ENCODE measurements around the gene FBXO4. TPM values are rescaled to one million over a fixed set of nuclear protein-coding genes. Genes with fewer than 3 reads are reported as not detected.

FBXO4 gene
- total RNA-seq, 1 experiment from 2014 or later: 1.2 TPM

GRCh38 chr5:41956943-41957342 is 31.9 kb downstream of the FBXO4 start:
- Histone ChIP-seq H2BK12ac (ENCODE audit: insufficient read length, low read depth, low read length) (no peak overlapping the region), H2BK5ac (ENCODE audit: insufficient read length, low read length) (no peak overlapping the region), H3K9ac (ENCODE audit: extremely low read depth, insufficient read length, low read length) (no peak overlapping the region), H3K27me3 (ENCODE audit: insufficient read depth, low read length) (no peaks in the 10 kb centered on the region), H3K79me1 (ENCODE audit: insufficient read depth, low read depth, low read length, poor library complexity, severe bottlenecking) (no peaks in the 10 kb centered on the region), H2BK20ac (ENCODE audit: low read depth, low read length, poor library complexity, severe bottlenecking) (no peak overlapping the region), H3K4me2 (ENCODE audit: insufficient read depth, insufficient read length, low read length) (no peak overlapping the region), H3K56ac (ENCODE audit: insufficient read length, low read depth, low read length) (no peak overlapping the region), H2AFZ (ENCODE audit: low read length) (no peak overlapping the region), H3K79me2 (ENCODE audit: insufficient read depth, low read length) (no peaks in the 10 kb centered on the region), H3K4me1 (ENCODE audit: insufficient read depth, low read length) (no peaks in the 10 kb centered on the region), H2AK5ac (ENCODE audit: insufficient read length, low read length) (no peak overlapping the region), H3K27ac (ENCODE audit: insufficient read length, low read depth, low read length) (no peak overlapping the region), H3K23ac (ENCODE audit: insufficient read length, low read depth, low read length) (no peak overlapping the region), H3K9me3 (ENCODE audit: control insufficient read depth, low read depth, low read length) (no peaks in the 10 kb centered on the region), H2BK15ac (ENCODE audit: low read depth, low read length) (no peak overlapping the region), H4K20me1 (ENCODE audit: control insufficient read depth, insufficient read depth, insufficient read length) (no peaks in the 10 kb centered on the region), H4K91ac (ENCODE audit: insufficient read length, low read depth, low read length) (no peak overlapping the region), H4K8ac (replicated peaks; ENCODE audit: insufficient read length, low read depth, low read length) (no peak overlapping the region), H2BK120ac (ENCODE audit: low read depth, low read length, poor library complexity, severe bottlenecking) (no peak overlapping the region), H3T11ph (ENCODE audit: low read length) (no peak overlapping the region), H3K4ac (ENCODE audit: low read depth, low read length) (no peak overlapping the region), H3K14ac (ENCODE audit: insufficient read depth, low read length) (no peak overlapping the region), H3K23me2 (ENCODE audit: insufficient read length, low read depth, low read length, poor library complexity, severe bottlenecking) (no peaks in the 10 kb centered on the region), H3K18ac (ENCODE audit: insufficient read length, low read depth, low read length) (no peak overlapping the region), H4K5ac (ENCODE audit: insufficient read length, low read depth, low read length) (no peak overlapping the region)
- H3K36me3 Mint-ChIP-seq (ENCODE audit: insufficient read depth in 1 of 3, low read depth in 3 of 3): peaks cover 0 to 7% (median 6%) of the 10 kb centered on the region in 3 experiments; a peak in 5 of 7 replicates
- no CpG with 5 or more reads among the region's 1 CpG for WGBS (ENCODE audit: extremely low coverage, insufficient read length, low lambda C conversion rate)
- H3K27me3 Mint-ChIP-seq (ENCODE audit: low read depth): no peaks in the 10 kb centered on the region
- no peaks in the 10 kb centered on the region; a peak in 1 of 4 replicates for H3K4me1 Mint-ChIP-seq
- no peak overlapping the region for H3K4me3 Mint-ChIP-seq
- no peak overlapping the region for H3K27ac Mint-ChIP-seq
- DNase-seq: no peak
- TF ChIP-seq, protein P1, sequence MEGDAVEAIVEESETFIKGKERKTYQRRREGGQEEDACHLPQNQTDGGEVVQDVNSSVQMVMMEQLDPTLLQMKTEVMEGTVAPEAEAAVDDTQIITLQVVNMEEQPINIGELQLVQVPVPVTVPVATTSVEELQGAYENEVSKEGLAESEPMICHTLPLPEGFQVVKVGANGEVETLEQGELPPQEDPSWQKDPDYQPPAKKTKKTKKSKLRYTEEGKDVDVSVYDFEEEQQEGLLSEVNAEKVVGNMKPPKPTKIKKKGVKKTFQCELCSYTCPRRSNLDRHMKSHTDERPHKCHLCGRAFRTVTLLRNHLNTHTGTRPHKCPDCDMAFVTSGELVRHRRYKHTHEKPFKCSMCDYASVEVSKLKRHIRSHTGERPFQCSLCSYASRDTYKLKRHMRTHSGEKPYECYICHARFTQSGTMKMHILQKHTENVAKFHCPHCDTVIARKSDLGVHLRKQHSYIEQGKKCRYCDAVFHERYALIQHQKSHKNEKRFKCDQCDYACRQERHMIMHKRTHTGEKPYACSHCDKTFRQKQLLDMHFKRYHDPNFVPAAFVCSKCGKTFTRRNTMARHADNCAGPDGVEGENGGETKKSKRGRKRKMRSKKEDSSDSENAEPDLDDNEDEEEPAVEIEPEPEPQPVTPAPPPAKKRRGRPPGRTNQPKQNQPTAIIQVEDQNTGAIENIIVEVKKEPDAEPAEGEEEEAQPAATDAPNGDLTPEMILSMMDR (conservative IDR thresholded peaks at IDR 0.05): no peak
- peaks cover 16 to 25% of the 10 kb centered on the region in 2 experiments for H3K9me3 Mint-ChIP-seq

All from H9 (cell line).